ENCODE measurements around the gene RFFL. TPM values are rescaled to one million over a fixed set of nuclear protein-coding genes. Genes with fewer than 3 reads are reported as not detected.

RFFL gene
- total and polyA plus RNA-seq, 2 donors (not counting 1 experiment from before 2014, with no cell fraction given), result 13.6 to 36.9 TPM

DNA sequence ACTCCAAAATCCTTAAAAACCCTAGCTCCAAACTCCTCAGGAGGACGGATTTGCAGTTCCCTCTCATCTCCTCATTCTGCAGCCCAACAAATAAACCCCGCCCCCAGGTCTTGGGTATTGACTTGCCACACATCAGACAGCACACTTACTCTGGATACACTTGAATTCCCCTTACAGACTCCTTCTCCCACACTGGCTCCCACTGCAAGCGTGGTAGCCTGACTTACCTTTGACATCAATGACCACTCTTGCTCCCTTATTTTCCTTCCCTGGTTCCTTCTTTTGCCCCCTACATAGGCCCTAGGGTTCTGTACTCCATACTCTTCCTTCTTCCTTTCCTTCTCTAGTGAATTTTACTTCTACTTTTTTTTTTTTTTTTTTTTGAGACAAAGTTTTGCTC is 7.5 kb downstream of the RFFL start:
- Histone ChIP-seq H4K20me1 (ENCODE audit: control insufficient read depth, insufficient read depth, low read length, poor library complexity, severe bottlenecking) (no peaks in the 10 kb centered on the region), H3K4me3 (ENCODE audit: control extremely low read depth in 1 of 5, extremely low read depth in 1 of 5, insufficient read depth in 1 of 5, low read depth in 2 of 5, low read length in 4 of 5) (no peak overlapping the region), H3K27ac (ENCODE audit: low read length in 2 of 2) (no peak overlapping the region), H3K27me3 (replicated peaks in 1 of 4; ENCODE audit: control extremely low read depth in 1 of 4, control insufficient read depth in 3 of 4, insufficient read depth in 4 of 4, low read length in 3 of 4) (no peaks in the 10 kb centered on the region), H3K9ac (ENCODE audit: low read length) (no peak overlapping the region), H3K9me3 (ENCODE audit: control extremely low read depth in 1 of 3, control insufficient read depth in 2 of 3, insufficient read depth in 1 of 3, low read length in 2 of 3) (no peaks in the 10 kb centered on the region), H3K79me2 (ENCODE audit: control insufficient read depth, insufficient read depth, low read length) (peaks cover 61% of the 10 kb centered on the region), H3K4me1 (ENCODE audit: control insufficient read depth in 2 of 2, insufficient read depth in 2 of 2, low read length in 2 of 2) (peaks cover 18 to 20% of the 10 kb centered on the region in 2 donors), H2AFZ (ENCODE audit: insufficient read depth, low read depth, low read length, poor library complexity, severe bottlenecking) (no peak overlapping the region), H3K36me3 (replicated peaks in 1 of 2; ENCODE audit: control extremely low read depth in 1 of 2, control insufficient read depth in 1 of 2, extremely low read depth in 1 of 2, insufficient read depth in 2 of 2, low read length in 1 of 2) (no peaks in the 10 kb centered on the region), H3K4me2 (replicated peaks; ENCODE audit: low read depth, low read length, poor library complexity, severe bottlenecking) (no peak overlapping the region)
- no peaks in the 10 kb centered on the region for H3K9me3 Mint-ChIP-seq (ENCODE audit: insufficient read depth)
- 95% methylated on average over 3 of the region's 3 CpGs for WGBS (ENCODE audit: insufficient coverage)
- TF ChIP-seq, protein P1, sequence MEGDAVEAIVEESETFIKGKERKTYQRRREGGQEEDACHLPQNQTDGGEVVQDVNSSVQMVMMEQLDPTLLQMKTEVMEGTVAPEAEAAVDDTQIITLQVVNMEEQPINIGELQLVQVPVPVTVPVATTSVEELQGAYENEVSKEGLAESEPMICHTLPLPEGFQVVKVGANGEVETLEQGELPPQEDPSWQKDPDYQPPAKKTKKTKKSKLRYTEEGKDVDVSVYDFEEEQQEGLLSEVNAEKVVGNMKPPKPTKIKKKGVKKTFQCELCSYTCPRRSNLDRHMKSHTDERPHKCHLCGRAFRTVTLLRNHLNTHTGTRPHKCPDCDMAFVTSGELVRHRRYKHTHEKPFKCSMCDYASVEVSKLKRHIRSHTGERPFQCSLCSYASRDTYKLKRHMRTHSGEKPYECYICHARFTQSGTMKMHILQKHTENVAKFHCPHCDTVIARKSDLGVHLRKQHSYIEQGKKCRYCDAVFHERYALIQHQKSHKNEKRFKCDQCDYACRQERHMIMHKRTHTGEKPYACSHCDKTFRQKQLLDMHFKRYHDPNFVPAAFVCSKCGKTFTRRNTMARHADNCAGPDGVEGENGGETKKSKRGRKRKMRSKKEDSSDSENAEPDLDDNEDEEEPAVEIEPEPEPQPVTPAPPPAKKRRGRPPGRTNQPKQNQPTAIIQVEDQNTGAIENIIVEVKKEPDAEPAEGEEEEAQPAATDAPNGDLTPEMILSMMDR (IDR thresholded peaks at IDR 0.05), result no peak
- no peak for TF ChIP-seq EZH2 (IDR thresholded peaks at IDR 0.05; ENCODE audit: borderline replicate concordance, insufficient read depth, low read depth, low read length, poor library complexity, severe bottlenecking)
- H3K27ac Mint-ChIP-seq, result no peak overlapping the region
- no peak for ATAC-seq (ENCODE audit: low read depth)
- ChIA-PET POLR2A (no interaction called here), CTCF (no interaction called here)
- no peak overlapping the region for H3K4me3 Mint-ChIP-seq
- no peak for DNase-seq
- intact Hi-C loops (cut with micrococcal nuclease), result no loop called here
- H3K4me1 Mint-ChIP-seq, result peaks cover 33% of the 10 kb centered on the region
- H3K27me3 Mint-ChIP-seq, result no peaks in the 10 kb centered on the region

DNA sequence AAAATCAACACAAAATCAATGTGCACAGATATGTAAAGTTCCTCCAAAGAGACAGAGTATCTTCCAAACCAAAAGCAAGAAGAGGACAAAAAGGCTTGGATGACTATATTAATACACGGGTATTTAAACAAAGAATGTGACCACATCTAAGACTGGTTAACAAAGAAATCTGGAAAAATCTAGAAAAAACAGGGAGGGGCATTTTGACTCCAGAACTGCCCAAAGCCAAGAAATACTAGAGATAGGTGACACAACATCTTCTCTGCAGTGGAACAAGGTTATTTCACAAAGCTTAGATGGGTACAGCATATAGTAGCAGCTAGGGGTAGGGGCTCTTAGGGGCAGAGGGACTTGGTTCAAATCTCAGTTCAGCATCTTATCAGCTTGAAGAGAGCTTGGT is 10.3 kb downstream of the RFFL start:
- Histone ChIP-seq H2AFZ (ENCODE audit: insufficient read depth, low read depth, low read length, poor library complexity, severe bottlenecking) (no peak overlapping the region), H3K27me3 (replicated peaks in 1 of 4; ENCODE audit: control extremely low read depth in 1 of 4, control insufficient read depth in 3 of 4, insufficient read depth in 4 of 4, low read length in 3 of 4) (no peaks in the 10 kb centered on the region), H3K9me3 (ENCODE audit: control extremely low read depth in 1 of 3, control insufficient read depth in 2 of 3, insufficient read depth in 1 of 3, low read length in 2 of 3) (no peaks in the 10 kb centered on the region), H3K9ac (ENCODE audit: low read length) (no peak overlapping the region), H3K4me2 (replicated peaks; ENCODE audit: low read depth, low read length, poor library complexity, severe bottlenecking) (no peak overlapping the region), H3K79me2 (ENCODE audit: control insufficient read depth, insufficient read depth, low read length) (peaks cover 56% of the 10 kb centered on the region), H3K4me3 (ENCODE audit: control extremely low read depth in 1 of 5, extremely low read depth in 1 of 5, insufficient read depth in 1 of 5, low read depth in 2 of 5, low read length in 4 of 5) (no peak overlapping the region), H4K20me1 (ENCODE audit: control insufficient read depth, insufficient read depth, low read length, poor library complexity, severe bottlenecking) (no peaks in the 10 kb centered on the region), H3K27ac (ENCODE audit: low read length in 2 of 2) (peak overlapping the region in 1 of 2 donors; percentile 89), H3K36me3 (replicated peaks in 1 of 2; ENCODE audit: control extremely low read depth in 1 of 2, control insufficient read depth in 1 of 2, extremely low read depth in 1 of 2, insufficient read depth in 2 of 2, low read length in 1 of 2) (no peaks in the 10 kb centered on the region), H3K4me1 (ENCODE audit: control insufficient read depth in 2 of 2, insufficient read depth in 2 of 2, low read length in 2 of 2) (peaks cover 23 to 31% of the 10 kb centered on the region in 2 donors)
- Mint-ChIP-seq H3K9me3 (ENCODE audit: insufficient read depth) (no peaks in the 10 kb centered on the region), H3K4me3 (no peak overlapping the region), H3K27me3 (no peaks in the 10 kb centered on the region), H3K4me1 (peaks cover 47% of the 10 kb centered on the region), H3K27ac (peak overlapping the region; percentile 57)
- ChIA-PET POLR2A (interaction anchor here (0.6 kb wide), 1 partner anchor 18 kb away, joined by 3 read pairs; no protein-coding TSS in a partner anchor), CTCF (interaction anchor here (0.9 kb wide), 1 partner anchor 56 kb away, joined by 3 read pairs; no protein-coding TSS in a partner anchor)
- no peak for TF ChIP-seq EZH2 (IDR thresholded peaks at IDR 0.05; ENCODE audit: borderline replicate concordance, insufficient read depth, low read depth, low read length, poor library complexity, severe bottlenecking)
- TF ChIP-seq, protein P1 (IDR thresholded peaks at IDR 0.05), result no peak
- intact Hi-C loops (cut with micrococcal nuclease), result no loop called here
- DNase-seq, result no peak
- WGBS (ENCODE audit: insufficient coverage), result no CpG with 5 or more reads among the region's 1 CpG
- ATAC-seq (ENCODE audit: low read depth), result no peak

All from B cell (primary cell).